Epidermal melanocyte (primary cell): ENCODE data around the gene BBS4.
"Not testable (repeated sequence)": the region's sequence is repeated elsewhere in the genome, so short reads cannot be mapped to it uniquely, and the experiment has no call there.

Source experiments
- DNase-seq: peaks from one replicate; pipeline ENCODE4 v3.0.0; 2011; ENCODE audit warnings: low spot score; ENCODE audit not compliant: insufficient read length

The BBS4 gene

DNA sequence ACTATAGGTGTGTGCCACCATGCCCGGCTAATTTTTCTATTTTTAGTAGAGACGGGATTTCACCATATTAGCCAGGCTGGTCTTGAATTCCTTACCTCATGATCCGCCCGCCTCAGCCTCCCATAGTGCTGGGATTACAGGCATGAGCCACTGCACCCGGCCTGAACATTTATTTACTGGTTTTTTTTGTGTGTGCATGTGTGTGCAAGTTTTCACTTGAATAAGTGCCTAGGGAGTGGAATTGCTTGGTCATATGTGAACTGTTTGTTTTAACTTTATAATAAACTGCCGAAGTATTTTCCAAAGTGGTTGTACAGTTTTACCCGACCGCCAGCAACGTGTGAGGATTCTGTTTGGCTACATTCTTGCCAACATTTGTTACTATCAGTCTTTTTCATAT, 14.1 kb downstream of the BBS4 start:
- no peak for DNase-seq

DNA sequence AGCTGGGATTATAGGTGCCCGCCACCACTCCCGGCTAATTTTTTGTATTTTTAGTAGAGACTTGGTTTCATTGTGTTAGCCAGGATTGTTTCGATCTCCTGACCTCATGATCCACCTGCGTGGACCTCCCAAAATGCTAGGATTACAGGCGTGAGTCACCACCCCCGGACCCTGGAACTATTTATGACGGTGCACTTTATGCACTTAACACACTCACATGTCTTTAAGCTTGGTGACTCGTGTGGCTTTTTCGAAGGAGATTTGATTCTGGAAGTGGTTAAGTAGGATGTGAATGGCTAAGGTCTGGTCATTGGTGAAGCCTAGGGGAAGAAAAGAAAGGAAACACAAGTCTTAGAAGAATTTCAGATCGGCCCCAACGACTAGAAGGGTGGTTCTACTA, 20.3 kb downstream of the BBS4 start:
- no peak for DNase-seq

DNA sequence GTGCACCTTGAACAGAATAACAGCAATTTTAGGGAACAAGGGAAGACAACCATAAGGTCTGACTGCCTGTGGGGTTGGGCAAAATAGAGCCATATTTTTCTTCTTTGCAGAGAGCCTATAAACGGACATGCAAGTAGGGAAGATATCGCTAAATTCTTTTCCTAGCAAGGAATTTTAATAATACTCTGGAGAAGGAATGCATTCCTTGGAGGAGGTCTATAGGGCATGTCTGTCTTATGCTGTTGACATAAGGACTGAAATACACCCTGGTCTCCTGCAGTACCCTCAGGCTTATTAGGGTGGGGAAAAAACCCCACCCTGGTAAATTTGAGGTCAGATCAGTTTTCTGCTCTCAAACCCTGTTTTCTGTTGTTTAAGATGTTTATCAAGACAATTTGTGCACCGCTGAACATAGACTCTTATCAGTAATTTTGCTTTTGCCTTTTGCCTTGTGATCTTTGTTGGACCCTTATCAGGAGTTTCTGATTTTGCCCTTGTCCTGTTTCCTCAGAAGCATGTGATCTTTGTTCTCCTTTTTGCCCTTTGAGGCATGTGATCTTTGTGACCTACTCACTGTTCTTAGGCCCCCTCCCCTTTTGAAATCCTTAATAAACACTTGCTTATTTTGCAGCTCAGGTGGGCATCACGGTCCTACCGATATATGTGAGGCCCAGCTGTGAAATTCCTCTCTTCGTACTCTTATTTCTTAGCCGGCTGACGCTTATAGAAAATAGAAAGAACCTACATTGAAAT, 22.7 kb downstream of the BBS4 start:
- DNase-seq: not testable (repeated sequence)

DNA sequence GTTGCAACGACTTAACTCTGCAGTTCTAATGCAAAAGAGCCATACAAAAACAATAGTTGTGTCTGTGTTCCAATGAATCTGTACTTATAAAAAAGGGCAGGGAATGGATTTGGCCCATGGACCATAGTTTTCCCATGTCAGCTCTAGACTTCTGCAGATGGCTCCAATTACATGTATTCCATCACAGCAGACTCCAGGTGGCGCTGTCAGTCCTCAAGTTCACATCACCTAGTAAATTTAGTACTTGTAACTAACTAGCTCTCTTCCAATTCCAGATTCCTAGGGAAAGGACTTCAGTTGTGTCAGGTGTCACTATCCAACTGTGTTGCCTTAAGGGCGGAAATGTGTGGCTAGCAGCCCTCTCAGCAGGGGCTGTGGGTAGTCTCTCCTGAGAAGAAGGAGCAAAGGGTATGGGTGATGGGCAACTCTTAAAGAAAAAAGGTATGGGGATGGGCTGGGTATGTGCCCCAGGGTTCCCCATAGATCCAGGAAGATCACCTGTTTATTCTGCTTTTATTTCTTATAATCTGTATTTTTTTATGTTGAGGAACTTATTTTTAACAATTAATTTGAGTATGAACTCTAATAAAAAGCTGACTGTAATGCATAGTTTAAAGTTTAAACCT, 36.2 kb downstream of the BBS4 start:
- peak; percentile 58 for DNase-seq

DNA sequence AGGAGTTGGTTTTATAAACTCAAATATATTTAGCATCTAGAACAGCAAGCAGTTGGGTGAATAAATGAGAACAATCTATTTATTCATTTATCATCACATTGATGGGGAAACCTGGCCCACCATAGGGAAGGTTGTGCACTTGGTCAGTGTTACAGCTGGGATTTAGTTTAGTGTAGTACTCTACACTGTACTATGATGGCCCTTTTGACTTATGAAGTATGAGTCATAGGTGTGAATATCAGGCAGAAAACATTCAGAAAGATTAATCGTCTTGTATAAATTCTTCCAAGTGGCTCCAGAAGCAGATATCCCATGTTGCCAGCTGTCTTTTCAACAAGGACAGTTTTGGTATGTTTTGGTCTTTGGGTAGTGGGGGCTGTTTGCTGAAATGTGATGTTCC, 38.0 kb downstream of the BBS4 start:
- no peak for DNase-seq

DNA sequence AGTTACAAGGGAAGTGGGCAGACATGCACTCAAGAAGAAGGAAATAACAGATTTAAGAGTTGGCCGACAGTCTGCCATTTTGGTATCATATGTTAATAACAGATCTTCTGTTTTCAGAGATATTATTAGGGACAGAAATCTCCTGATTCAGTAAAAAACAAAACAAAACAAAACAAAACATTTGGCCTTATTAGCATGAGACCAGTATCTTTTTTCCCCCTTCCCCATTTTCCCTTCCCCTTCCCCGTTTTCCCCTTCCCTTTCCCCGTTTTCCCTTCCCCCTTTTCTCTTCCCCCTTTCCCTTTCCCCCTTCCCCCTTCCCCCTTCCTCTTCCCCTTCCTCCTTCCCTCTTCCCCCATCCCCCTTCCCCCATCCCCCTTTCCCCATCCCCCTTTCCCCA, 39.4 kb downstream of the BBS4 start:
- DNase-seq: no peak

DNA sequence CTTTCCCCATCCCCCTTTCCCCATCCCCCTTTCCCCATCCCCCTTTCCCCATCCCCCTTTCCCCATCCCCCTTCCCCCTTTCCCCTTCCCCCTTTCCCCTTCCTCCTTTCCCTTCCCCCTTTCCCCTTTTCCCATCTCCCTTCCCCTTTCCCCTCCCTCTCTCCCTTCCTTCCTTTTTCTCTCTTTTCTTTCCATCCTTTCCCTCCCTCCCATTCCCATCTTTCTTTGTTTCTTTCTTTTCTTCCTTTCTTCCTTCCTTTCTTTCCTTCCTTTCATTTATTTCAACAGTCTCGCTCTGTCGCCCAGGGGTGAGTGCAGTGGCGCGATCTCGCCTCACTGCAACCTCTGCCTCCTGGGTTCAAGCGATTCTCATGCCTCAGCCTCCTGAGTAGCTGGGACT, 39.8 kb downstream of the BBS4 start:
- not testable (repeated sequence) for DNase-seq

DNA sequence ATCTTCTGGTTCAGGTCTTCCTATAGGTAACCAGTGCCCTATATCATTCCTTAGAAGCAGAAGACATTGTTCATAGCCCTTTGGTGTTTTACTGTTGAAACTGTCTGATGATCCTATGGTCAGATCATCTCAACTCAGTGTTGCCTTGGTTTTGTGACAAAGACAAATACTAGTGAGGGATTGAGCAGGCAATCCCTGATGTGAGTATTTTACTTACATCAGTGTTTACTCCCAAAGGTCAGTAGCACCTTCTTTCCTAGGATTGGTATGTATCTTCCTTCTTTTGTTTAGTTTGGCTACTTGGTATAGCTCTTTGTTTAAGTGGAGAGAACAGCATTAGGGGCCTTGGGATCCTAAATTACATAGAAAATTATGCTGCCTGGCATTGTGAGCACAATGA, 41.1 kb downstream of the BBS4 start:
- no peak for DNase-seq

DNA sequence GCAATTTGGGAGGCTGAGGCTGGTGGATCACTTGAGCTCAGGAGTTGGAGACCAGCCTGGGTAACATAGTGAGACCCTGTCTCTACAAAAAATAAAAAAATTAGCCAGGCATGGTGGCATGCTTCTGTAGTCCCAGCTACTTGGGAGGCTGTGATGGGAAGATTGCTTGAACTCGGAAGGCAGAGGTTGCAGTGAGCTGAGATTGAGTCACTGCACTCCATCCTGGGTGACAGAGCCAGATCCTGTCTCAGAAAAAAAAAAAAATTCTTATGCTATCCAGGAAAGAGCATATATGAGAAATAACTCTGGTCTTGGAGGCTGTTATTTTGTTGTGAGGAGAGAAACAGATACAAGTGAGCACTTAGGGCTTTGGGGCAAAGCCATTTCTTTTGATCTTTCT, 42.2 kb downstream of the BBS4 start:
- not testable (repeated sequence) for DNase-seq

DNA sequence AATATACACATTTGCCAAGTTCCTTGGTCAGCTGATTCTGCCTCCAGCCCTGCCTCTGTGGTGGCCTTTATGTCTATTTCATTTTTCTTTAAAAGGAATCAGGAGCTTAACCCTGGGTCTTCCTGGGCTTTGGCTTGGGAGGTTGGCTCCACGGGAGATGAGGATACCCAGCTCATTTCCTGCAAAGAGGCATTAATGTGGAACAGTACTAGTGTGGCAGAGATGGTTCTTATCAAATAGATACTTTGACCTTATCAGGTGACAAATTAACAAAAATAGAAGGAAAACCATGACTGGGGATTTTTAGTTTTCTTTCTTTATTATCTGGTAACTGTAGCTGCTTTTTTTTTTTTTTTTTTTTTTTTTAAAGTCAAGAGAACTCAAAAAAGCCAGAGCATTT, 42.8 kb downstream of the BBS4 start:
- DNase-seq: no peak

DNA sequence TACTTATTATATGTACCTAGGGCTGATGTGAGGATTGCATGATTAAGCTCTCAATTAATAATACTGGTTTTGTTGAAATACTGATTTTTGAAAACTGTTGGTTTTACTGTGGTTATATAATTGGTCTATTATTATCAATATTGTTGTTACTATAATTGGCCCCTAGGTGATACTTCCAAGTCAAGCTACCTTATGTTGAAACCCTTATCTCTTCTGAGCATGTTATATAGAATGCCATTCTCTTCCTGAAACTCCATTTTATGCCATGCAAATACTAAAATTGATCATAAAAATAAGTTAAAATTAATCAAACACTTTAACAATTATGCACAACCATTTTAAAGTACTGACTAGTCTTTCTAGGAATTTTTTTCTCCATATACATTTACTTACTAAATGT, 46.1 kb downstream of the BBS4 start:
- DNase-seq: no peak

DNA sequence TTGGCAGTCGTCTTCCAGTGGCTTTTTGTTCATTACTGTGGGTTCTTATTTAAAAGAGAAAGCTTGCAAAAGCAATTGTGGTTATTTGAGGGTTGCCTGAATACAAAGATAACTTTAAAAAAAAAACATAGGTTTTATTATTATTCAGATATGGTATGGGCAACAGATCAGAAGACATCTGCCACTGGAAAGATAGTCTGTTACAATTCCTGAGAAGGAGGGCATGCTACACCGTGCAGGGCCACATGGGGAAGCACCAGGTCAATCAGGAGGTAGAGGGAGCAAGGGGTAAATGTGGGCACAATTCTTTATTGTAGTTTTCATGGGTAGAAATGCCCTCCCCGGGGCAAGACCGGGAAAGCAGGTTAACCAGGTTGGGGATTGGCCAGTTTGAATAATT, 46.5 kb downstream of the BBS4 start:
- DNase-seq: no peak

DNA sequence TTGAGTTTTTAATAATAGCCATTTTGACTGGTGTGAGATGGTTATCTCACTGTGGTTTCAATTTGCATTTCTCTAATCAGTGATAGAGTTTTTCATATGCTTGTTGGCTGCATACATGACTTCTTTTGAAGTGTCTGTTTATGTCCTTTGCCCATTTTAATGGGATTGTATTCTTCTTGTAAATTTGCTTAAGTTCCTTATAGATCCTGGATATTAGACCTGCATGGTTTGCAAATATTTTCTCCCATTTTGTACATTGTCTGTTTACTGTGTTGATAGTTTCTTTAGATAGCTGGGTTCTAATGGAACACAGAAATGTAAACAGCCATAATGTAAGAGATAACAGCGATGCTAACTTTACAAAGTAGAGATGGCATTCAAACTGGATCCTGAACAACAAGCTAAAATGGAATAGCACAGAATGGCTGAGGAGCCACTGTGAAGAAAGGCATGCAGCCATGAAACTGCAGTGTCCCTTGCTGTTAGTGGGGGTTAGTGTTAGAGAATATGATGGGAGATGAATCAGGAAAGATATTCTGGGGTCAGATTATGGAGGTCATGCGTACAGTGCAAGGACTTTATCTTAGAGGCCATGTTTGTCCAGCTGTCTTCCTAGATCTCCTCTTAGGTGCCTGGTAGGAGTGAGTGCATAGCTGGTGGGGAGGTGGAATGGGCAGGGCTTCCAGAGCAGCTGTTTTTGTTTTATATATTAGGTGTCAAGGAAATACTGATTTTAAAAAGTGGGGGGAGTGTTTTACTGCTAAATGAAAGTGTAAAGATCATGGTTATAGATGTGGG, 48.1 kb downstream of the BBS4 start:
- DNase-seq: no peak

DNA sequence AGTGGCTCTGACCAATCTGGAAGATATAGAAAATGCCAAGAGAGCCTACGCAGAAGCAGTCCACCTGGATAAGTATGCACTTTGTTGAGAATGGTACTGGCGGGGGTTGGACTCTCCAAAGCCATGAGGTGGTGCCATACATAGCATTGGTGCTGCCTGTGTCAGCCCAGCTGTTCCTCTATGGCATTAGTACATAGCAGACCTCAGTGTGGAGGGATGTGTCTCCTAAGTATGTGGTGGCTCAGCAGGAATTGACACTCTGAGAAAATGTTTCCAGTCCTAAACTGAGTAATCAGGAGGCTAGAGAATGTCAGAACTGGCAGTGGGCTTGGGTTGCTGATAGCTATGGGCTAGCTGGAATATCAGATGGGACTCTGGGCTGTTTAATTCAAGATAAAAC, 49.1 kb downstream of the BBS4 start:
- DNase-seq: no peak

DNA sequence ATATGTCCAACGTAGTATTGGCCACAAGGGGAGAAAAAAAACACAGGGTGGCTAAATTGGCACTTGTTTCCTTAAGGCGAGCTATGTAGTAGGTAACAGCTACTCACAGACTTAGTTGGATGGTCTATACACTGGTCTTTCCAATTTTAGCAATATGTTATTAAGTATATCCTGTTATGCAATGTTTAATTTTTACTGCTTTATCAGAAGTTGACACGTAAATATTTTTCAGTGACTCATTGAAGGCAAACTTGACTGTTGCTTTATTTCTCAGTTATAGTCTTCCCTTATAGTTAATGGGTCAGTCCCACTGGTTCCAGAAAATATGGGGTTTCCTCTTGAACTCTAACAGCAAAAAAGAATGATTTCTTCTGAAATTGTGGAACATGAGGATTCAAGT, 51.1 kb downstream of the BBS4 start:
- no peak for DNase-seq

DNA sequence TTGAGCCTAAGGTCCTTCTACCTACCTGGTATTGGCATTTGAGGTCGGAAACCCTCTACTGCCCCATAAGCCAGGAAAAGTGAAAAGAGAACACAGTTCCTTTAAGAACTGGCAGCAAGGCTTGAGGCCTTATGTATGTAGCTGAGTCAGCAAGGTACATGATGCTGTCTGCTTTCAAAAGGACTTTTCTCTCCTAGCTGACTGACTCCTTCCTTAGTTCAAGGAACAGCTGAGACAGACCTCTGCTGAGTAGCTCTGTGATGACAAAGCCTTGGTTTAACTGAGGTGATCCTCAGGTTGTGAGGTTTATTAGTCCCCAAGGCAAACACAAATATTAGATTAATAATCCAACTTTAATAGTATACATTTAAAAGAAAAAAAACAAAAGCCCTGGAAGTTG, 51.7 kb downstream of the BBS4 start:
- no peak for DNase-seq

DNA sequence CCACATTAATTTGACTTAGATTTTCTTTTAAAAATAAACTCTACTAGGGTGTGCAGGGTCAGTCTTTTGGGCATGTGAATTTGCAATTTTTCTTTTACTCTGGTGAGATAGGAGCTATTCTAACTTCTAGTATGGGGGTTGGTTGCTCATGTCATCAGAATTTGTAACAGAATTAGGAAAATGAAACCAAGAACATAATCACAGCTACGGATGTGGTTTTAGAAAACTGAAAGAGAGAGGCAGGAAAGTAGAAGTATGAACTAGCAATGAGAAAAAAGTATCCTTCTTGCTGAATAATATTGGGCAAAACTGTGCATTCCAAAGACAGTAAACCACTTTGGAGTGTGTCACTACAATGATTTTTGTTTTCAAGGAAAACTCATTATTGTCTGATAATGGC, 54.2 kb downstream of the BBS4 start:
- DNase-seq: no peak

DNA sequence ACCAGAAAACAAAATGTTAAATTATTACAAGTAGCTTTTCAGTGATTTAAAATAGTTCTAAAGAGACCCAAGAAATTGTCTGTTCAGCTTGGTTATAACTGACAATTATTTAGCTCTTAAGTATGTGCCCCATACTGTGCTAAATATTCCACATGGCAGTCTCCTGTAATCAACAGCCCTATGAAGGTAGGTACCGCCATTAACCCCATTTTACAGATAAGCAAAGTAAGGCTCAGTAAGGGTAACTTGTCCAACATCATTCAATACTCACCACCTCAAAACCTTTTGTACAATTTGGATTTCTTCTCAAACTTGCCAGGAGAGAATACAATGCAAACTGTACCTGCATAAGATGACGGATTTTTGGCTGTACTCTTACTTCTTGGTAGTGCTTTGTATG, 63.7 kb downstream of the BBS4 start:
- no peak for DNase-seq

DNA sequence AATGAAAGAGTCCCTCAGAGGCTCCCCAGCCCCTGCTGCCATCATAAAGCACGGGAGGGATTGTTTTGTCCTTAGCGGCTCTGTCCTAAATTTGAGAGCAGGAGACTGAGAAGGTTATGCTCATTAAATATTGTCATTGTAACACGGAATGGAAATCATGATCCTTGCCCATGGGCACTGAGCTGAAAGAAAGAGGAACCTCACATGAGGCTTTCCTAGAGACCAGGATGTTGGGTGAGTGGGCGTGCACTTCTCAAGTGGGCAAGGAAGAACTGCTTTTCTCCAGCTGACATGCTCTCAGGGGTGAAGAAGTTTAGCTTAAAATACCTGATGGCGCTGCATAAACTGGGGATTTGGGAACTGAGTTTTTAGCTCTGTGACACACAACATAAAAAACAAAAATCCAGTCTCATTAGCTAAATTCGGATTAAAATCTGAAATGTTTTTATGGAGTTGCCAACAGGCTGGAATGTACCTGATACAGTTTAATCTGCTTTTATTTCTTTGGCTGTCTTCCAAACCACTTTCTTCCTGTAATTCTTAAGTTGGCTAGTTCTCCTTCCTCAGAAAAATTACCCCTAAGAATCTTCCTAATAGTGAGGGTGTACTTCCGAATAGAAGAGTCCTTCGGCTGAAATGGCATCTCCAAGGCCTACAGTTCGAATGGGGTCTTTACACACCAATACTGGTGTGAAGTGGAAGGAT, 65.9 kb downstream of the BBS4 start:
- DNase-seq: no peak

DNA sequence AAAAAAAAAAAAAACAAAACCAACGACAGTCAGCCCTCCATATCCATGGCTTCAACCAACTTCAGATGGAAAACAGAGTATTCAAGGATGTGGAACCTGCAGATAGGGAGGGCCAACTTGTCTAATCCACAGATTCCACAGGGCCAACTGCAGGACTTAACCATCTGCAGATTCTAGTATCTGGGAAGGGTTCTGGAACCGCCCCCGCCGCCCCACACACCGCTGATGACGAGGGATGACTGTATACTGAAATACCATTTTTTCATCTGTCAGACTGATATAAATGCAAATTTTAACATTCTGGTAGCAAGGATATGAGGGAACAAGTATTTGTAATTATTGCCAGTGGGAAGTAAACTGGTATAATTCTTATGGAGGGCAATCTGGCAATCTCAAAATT, 68.1 kb downstream of the BBS4 start:
- DNase-seq: no peak

DNA sequence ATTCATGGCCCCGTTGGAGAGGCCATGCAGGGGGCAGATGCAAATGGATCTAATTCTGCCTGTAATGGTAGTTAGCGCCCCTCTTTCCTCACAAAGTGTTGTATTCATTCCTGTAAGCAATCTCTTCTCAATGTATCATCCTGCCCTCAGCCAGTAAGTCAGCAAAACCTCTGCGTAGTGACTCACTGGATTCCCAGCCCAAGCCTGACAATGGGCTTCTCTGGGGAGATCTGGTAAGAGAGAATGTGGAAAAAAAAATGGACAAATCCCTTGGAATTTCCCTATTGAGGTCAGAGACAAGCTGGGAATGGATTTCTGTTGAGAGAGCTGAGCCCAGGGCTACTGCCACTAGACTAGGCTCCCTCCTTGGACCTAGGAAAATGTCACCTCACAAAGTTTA, 72.2 kb downstream of the BBS4 start:
- DNase-seq: no peak
